Natural killer cell treated with Interleukin-12 subunit alpha and Interleukin-12 subunit beta and Interleukin-15 and Interleukin-18, amount 100 ng/mL, for 72 hours (primary cell): ENCODE data around the gene CSNK1D. TPM values are rescaled to one million over a fixed set of nuclear protein-coding genes. Genes with fewer than 3 reads are reported as not detected.
"Not testable (repeated sequence)": the region's sequence is repeated elsewhere in the genome, so short reads cannot be mapped to it uniquely, and the experiment has no call there.

Experiments used
- ATAC-seq, 2 donors: fragments of 150-1000 bp; cut with Tn5 transposase in 1 of 2; sonication (Bioruptor Pico), chemical (Tn5 transposase) in 1 of 2; 2 replicates each; pipeline ENCODE4 v1.10.0; 2021
- DNase-seq: peaks from one replicate; pipeline ENCODE4 v3.0.0; 2022; ENCODE audit warnings: low spot score
- H3K27ac Mint-ChIP-seq, 2 donors: 1 replicate in 1 of 2; 2 replicates in 1 of 2; pipeline ENCODE4 v1.8.0; 2022; ENCODE audit warnings: mixed read lengths in 2 of 2, mild to moderate bottlenecking in 1 of 2, moderate library complexity in 1 of 2
- H3K27me3 Mint-ChIP-seq, 2 donors: 1 replicate in 1 of 2; 2 replicates in 1 of 2; pipeline ENCODE4 v1.8.0; 2022; ENCODE audit warnings: mixed read lengths in 2 of 2
- H3K36me3 Mint-ChIP-seq: one replicate; pipeline ENCODE4 v1.8.0; 2022; ENCODE audit warnings: mixed read lengths
- H3K4me1 Mint-ChIP-seq, 2 donors: 1 replicate in 1 of 2; 2 replicates in 1 of 2; pipeline ENCODE4 v1.8.0; 2022; ENCODE audit warnings: low read depth in 2 of 2, mixed read lengths in 2 of 2, mild to moderate bottlenecking in 1 of 2
- H3K4me3 Mint-ChIP-seq: one replicate; pipeline ENCODE4 v1.8.0; 2022; ENCODE audit warnings: mixed read lengths
- H3K9me3 Mint-ChIP-seq: 2 replicates; pipeline ENCODE4 v1.8.0; 2022; ENCODE audit warnings: mixed read lengths
- total RNA-seq, 2 donors: library from RNA; stranded (reverse); gene quantifications; one replicate each; pipeline ENCODE4 v1.2.3, GENCODE V29; 2022

The CSNK1D gene
- total RNA-seq, 2 donors from 2014 or later: 160 to 215 TPM

DNA sequence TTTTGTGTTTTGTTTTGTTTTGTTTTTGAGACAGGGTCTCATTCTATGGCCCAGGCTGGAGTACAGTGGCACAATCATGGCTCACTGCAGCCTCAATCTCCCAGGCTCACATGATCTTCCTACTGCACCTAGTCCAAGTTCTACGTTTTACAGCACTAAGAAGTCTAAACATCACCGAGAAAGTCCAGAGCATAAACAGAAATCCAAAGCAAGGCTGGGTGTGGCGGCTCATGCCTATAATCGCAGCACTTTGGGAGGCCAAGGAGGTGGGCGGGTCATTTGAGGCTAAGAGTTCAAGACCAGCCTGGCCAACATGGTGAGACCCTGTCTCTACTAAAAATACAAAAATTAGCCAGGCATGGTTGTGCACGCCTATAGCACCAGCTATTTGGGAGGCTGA lies 80.5 kb downstream of the CSNK1D start:
- not testable (repeated sequence) for DNase-seq, H3K27me3 Mint-ChIP-seq, H3K4me3 Mint-ChIP-seq, ATAC-seq, H3K27ac Mint-ChIP-seq, H3K9me3 Mint-ChIP-seq, H3K4me1 Mint-ChIP-seq
- H3K36me3 Mint-ChIP-seq: peaks cover 11% of the 10 kb centered on the region

Other genes with a start within 250 kb of the CSNK1D start
- 1 to 10 TPM; 3.0 to 6.1 TPM for gene RAC3, start 242.0 kb downstream of the CSNK1D start, total RNA-seq
- 100 to 1,000 TPM in 1 of 2 donors, 10 to 100 TPM in 1; 95.7 to 136 TPM for gene DCXR, start 236.0 kb downstream of the CSNK1D start, total RNA-seq
- 10 to 100 TPM; 18.2 to 23.1 TPM for gene RFNG, start 221.9 kb downstream of the CSNK1D start, total RNA-seq
- gene GPS1, start 221.8 kb downstream of the CSNK1D start, total RNA-seq: 100 to 1,000 TPM; 112 to 114 TPM
- gene DUS1L, start 207.9 kb downstream of the CSNK1D start, total RNA-seq: 100 to 1,000 TPM; 125 to 196 TPM
- gene FASN, start 175.5 kb downstream of the CSNK1D start, total RNA-seq: 100 to 1,000 TPM; 195 to 451 TPM
- 10 to 100 TPM; 34.0 to 82.2 TPM for gene CCDC57, start 60.9 kb downstream of the CSNK1D start, total RNA-seq
- 100 to 1,000 TPM; 241 to 534 TPM for gene SLC16A3, start 44.7 kb downstream of the CSNK1D start, total RNA-seq
- 10 to 100 TPM; 61.8 to 73.6 TPM for gene CD7, start 43.9 kb upstream of the CSNK1D start, total RNA-seq
- under 1 TPM in 1 of 2 donors, not detected in 1; 0.56 TPM for gene SECTM1, start 60.1 kb upstream of the CSNK1D start, total RNA-seq
- gene TEX19, start 85.5 kb upstream of the CSNK1D start, total RNA-seq: not detected
- gene UTS2R, start 98.1 kb upstream of the CSNK1D start, total RNA-seq: not detected
- gene HEXD, start 144.6 kb upstream of the CSNK1D start, total RNA-seq: 10 to 100 TPM; 19.5 to 40.1 TPM
- 10 to 100 TPM; 29.7 to 30.1 TPM for gene OGFOD3, start 144.9 kb upstream of the CSNK1D start, total RNA-seq
- 100 to 1,000 TPM; 300 to 380 TPM for gene CYBC1, start 177.1 kb upstream of the CSNK1D start, total RNA-seq
- gene NARF, start 185.0 kb upstream of the CSNK1D start, total RNA-seq: 100 to 1,000 TPM; 217 to 295 TPM
- 100 to 1,000 TPM in 1 of 2 donors, 10 to 100 TPM in 1; 60.9 to 108 TPM for gene FOXK2, start 246.0 kb upstream of the CSNK1D start, total RNA-seq